ENCODE results near the gene GRK7. TPM values are rescaled to one million over a fixed set of nuclear protein-coding genes. Genes with fewer than 3 reads are reported as not detected.
A peak's percentile ranks its signal among the peaks of the same experiment; 100 is the strongest.

Gene GRK7
- total RNA-seq, 1 experiment from 2014 or later = not detected

- no peaks in the 10 kb centered on the region for H3K27me3 ChIP-seq (replicated peaks; ENCODE audit: insufficient read depth, low read depth, low read length, poor library complexity)
These were observed 24.3 kb upstream of the GRK7 start for GRCh38 chr3:141738891-141739363.

GRCh38 chr3:141739731-141740130 is 23.5 kb upstream of the GRK7 start:
- TF ChIP-seq CTCF (conservative IDR thresholded peaks at IDR 0.05; ENCODE audit: low read depth, low read length) (no peak), EZH2 (IDR thresholded peaks at IDR 0.05; ENCODE audit: borderline replicate concordance, low read depth, low read length, poor library complexity, severe bottlenecking) (no peak)
- CTCF ChIA-PET = no interaction called here
- BruUV-seq (replicated peaks) = no TSS peak
- DNase-seq (ENCODE audit: low spot score) = no peak
- no peaks in the 10 kb centered on the region for H3K9me3 ChIP-seq (ENCODE audit: low read depth, low read length, poor library complexity, severe bottlenecking)
- intact Hi-C loops (cut with micrococcal nuclease; ENCODE audit: unreplicated experiment) = loop anchor here (2.0 to 10.0 kb wide), 5 partner anchors 137 to 545 kb away; partner anchors contain the start of gene ATP1B3
- peaks cover 18% of the 10 kb centered on the region for H3K4me1 ChIP-seq (ENCODE audit: insufficient read depth, low read length, poor library complexity, severe bottlenecking)
- H3K4me3 ChIP-seq (ENCODE audit: low read depth, low read length, poor library complexity, severe bottlenecking) = peak overlapping the region; percentile 87
- H3K27me3 ChIP-seq (replicated peaks; ENCODE audit: insufficient read depth, low read depth, low read length, poor library complexity) = no peaks in the 10 kb centered on the region
- POLR2A ChIA-PET (ENCODE audit: low non-redundant PET) = interaction anchor here (0.5 kb wide), 1 partner anchor 153 kb away, joined by 3 read pairs; no protein-coding TSS in a partner anchor
- peaks cover 15% of the 10 kb centered on the region for H3K36me3 ChIP-seq (ENCODE audit: insufficient read depth, low read length, poor library complexity, severe bottlenecking)
- no peak overlapping the region for H3K27ac ChIP-seq (ENCODE audit: low read depth, low read length, poor library complexity, severe bottlenecking)

More at GRCh38 chr3:141738891-141739363, 24.3 kb upstream of the GRK7 start:
- peak overlapping the region; percentile 87 for H3K4me3 ChIP-seq (ENCODE audit: low read depth, low read length, poor library complexity, severe bottlenecking)
- CTCF ChIA-PET = interaction anchor here (1.3 kb wide), 1 partner anchor 136 kb away, joined by 7 read pairs; no protein-coding TSS in a partner anchor
- DNase-seq (ENCODE audit: low spot score) = peak; percentile 53
- no peak for TF ChIP-seq EZH2 (IDR thresholded peaks at IDR 0.05; ENCODE audit: borderline replicate concordance, low read depth, low read length, poor library complexity, severe bottlenecking)
- TF ChIP-seq CTCF (conservative IDR thresholded peaks at IDR 0.05; ENCODE audit: low read depth, low read length) = no peak
- intact Hi-C loops (cut with micrococcal nuclease; ENCODE audit: unreplicated experiment) = loop anchor here (2.0 to 10.0 kb wide), 5 partner anchors 138 to 546 kb away; partner anchors contain the start of gene ATP1B3
- POLR2A ChIA-PET (ENCODE audit: low non-redundant PET) = no interaction called here
- H3K36me3 ChIP-seq (ENCODE audit: insufficient read depth, low read length, poor library complexity, severe bottlenecking) = peaks cover 8% of the 10 kb centered on the region
- no peaks in the 10 kb centered on the region for H3K9me3 ChIP-seq (ENCODE audit: low read depth, low read length, poor library complexity, severe bottlenecking)
- peaks cover 18% of the 10 kb centered on the region for H3K4me1 ChIP-seq (ENCODE audit: insufficient read depth, low read length, poor library complexity, severe bottlenecking)
- peak overlapping the region; percentile 92 for H3K27ac ChIP-seq (ENCODE audit: low read depth, low read length, poor library complexity, severe bottlenecking)
- TSS peak; percentile 47 for BruUV-seq (replicated peaks)

- ChIA-PET POLR2A (ENCODE audit: low non-redundant PET) (interaction anchor here (0.5 kb wide), 1 partner anchor 154 kb away, joined by 3 read pairs; no protein-coding TSS in a partner anchor), CTCF (no interaction called here)
- Histone ChIP-seq H3K4me1 (ENCODE audit: insufficient read depth, low read length, poor library complexity, severe bottlenecking) (peaks cover 18% of the 10 kb centered on the region), H3K27ac (ENCODE audit: low read depth, low read length, poor library complexity, severe bottlenecking) (no peak overlapping the region), H3K36me3 (ENCODE audit: insufficient read depth, low read length, poor library complexity, severe bottlenecking) (peaks cover 22% of the 10 kb centered on the region), H3K4me3 (ENCODE audit: low read depth, low read length, poor library complexity, severe bottlenecking) (peak overlapping the region; percentile 87), H3K9me3 (ENCODE audit: low read depth, low read length, poor library complexity, severe bottlenecking) (no peaks in the 10 kb centered on the region), H3K27me3 (replicated peaks; ENCODE audit: insufficient read depth, low read depth, low read length, poor library complexity) (no peaks in the 10 kb centered on the region)
- peak; percentile 19 for DNase-seq (ENCODE audit: low spot score)
- intact Hi-C loops (cut with micrococcal nuclease; ENCODE audit: unreplicated experiment) = no loop called here
- TF ChIP-seq EZH2 (IDR thresholded peaks at IDR 0.05; ENCODE audit: borderline replicate concordance, low read depth, low read length, poor library complexity, severe bottlenecking) (no peak), CTCF (conservative IDR thresholded peaks at IDR 0.05; ENCODE audit: low read depth, low read length) (no peak)
- no TSS peak for BruUV-seq (replicated peaks)
These were observed 22.9 kb upstream of the GRK7 start for GRCh38 chr3:141740349-141740748.
